SK-N-SH treated with all-trans-retinoic acid at 6 μM for 48 hours (cell line): ENCODE data around the gene ESD.

ENCODE experiments used
- ARNTL ChIP-seq: fragments of 450-650 bp; formaldehyde crosslinking; IDR thresholded peaks from 2 replicates; pipeline ENCODE4 v1.5.0; 2020; ENCODE audit warnings: low read depth, mild to moderate bottlenecking, moderate library complexity, borderline replicate concordance
- ESRRG ChIP-seq: fragments of 250-450 bp; sonication (Bioruptor Pico); IDR thresholded peaks from 2 replicates; pipeline ENCODE4 v1.6.1; 2021; ENCODE audit warnings: mild to moderate bottlenecking
- GLIS3 ChIP-seq: fragments of 250-450 bp; sonication (Bioruptor Pico); IDR thresholded peaks from 2 replicates; pipeline ENCODE4 v1.5.0; 2020; ENCODE audit warnings: mild to moderate bottlenecking, moderate library complexity
- ISL1 ChIP-seq: fragments of 250-450 bp; sonication (Bioruptor Pico); IDR thresholded peaks from 2 replicates; pipeline ENCODE4 v2.1.2; 2022; ENCODE audit warnings: mild to moderate bottlenecking, moderate library complexity
- PPARA ChIP-seq: fragments of 250-450 bp; sonication (Bioruptor Pico); IDR thresholded peaks from 2 replicates; pipeline ENCODE4 v1.5.0; 2020; ENCODE audit warnings: mild to moderate bottlenecking, borderline replicate concordance
- SNAI2 ChIP-seq: fragments of 250-450 bp; sonication (Bioruptor Pico); IDR thresholded peaks from 2 replicates; pipeline ENCODE4 v1.5.0; 2020; ENCODE audit warnings: mild to moderate bottlenecking, moderate library complexity
- TOX ChIP-seq: fragments of 250-450 bp; sonication (Bioruptor Pico); IDR thresholded peaks from 2 replicates; pipeline ENCODE4 v1.8.0; 2021; ENCODE audit warnings: mild to moderate bottlenecking, moderate library complexity, borderline replicate concordance
- ZFP3 ChIP-seq: fragments of 250-450 bp; sonication (Bioruptor Pico); IDR thresholded peaks from 2 replicates; pipeline ENCODE4 v1.5.0; 2020; ENCODE audit warnings: mild to moderate bottlenecking, moderate library complexity
- ZFP30 ChIP-seq: fragments of 450-650 bp; formaldehyde crosslinking; IDR thresholded peaks from 2 replicates; pipeline ENCODE4 v1.5.0; 2022; ENCODE audit warnings: mild to moderate bottlenecking, moderate library complexity
- ZNF565 ChIP-seq: fragments of 450-650 bp; formaldehyde crosslinking; conservative IDR thresholded peaks from 2 replicates; pipeline ENCODE4 v1.5.0; 2020; ENCODE audit warnings: low read depth, mild to moderate bottlenecking, moderate library complexity
- ZNF8 ChIP-seq: fragments of 450-650 bp; formaldehyde crosslinking; IDR thresholded peaks from 2 replicates; pipeline ENCODE4 v1.5.0; 2020; ENCODE audit warnings: mild to moderate bottlenecking, moderate library complexity
- TF ChIP-seq, protein P1 (sequence below): fragments of 250-450 bp; sonication (Bioruptor Pico); IDR thresholded peaks from 2 replicates; pipeline ENCODE4 v1.5.1; 2021; ENCODE audit warnings: mild to moderate bottlenecking, moderate library complexity
- TF ChIP-seq, protein P2 (sequence below): fragments of 250-450 bp; sonication (Bioruptor Pico); IDR thresholded peaks from 2 replicates; pipeline ENCODE4 v1.5.0; 2020; ENCODE audit warnings: mild to moderate bottlenecking, moderate library complexity
- TF ChIP-seq, protein P3 (sequence below): fragments of 250-450 bp; sonication (Bioruptor Pico); IDR thresholded peaks from 2 replicates; pipeline ENCODE4 v1.8.0; 2020; ENCODE audit warnings: mild to moderate bottlenecking, moderate library complexity, borderline replicate concordance

DNA sequence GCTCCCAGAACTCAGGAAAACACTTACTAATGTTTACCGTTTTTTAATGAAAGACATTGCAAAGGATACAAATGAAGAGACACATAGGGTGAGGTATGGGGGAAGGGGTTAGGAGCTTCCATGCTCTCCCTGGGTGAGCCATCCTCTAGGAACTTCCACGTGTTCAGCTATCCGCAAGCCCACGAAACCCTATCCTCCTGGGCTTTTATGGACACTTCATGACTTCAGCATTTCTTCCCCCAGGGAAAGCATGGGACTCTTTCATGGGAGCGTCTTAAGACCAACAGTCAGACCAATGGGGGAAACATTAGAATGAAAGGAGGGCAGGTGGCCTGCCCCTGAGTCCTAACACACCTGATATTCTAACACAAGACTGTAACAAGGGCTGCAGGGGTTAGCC, 6.6 kb upstream of the ESD start:
- TF ChIP-seq TOX (CRISPR knock-in tag) (no peak), ESRRG (CRISPR knock-in tag) (no peak), GLIS3 (no peak), ZFP30 (CRISPR knock-in tag) (no peak), ZNF8 (CRISPR knock-in tag) (no peak), ZNF565 (no peak), ARNTL (CRISPR knock-in tag) (no peak), PPARA (CRISPR knock-in tag) (no peak), ZFP3 (CRISPR knock-in tag) (no peak), SNAI2 (CRISPR knock-in tag) (no peak), ISL1 (no peak)
- TF ChIP-seq, protein P1, sequence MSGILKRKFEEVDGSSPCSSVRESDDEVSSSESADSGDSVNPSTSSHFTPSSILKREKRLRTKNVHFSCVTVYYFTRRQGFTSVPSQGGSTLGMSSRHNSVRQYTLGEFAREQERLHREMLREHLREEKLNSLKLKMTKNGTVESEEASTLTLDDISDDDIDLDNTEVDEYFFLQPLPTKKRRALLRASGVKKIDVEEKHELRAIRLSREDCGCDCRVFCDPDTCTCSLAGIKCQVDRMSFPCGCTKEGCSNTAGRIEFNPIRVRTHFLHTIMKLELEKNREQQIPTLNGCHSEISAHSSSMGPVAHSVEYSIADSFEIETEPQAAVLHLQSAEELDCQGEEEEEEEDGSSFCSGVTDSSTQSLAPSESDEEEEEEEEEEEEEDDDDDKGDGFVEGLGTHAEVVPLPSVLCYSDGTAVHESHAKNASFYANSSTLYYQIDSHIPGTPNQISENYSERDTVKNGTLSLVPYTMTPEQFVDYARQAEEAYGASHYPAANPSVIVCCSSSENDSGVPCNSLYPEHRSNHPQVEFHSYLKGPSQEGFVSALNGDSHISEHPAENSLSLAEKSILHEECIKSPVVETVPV (CRISPR knock-in tag) = no peak
- TF ChIP-seq, protein P2, sequence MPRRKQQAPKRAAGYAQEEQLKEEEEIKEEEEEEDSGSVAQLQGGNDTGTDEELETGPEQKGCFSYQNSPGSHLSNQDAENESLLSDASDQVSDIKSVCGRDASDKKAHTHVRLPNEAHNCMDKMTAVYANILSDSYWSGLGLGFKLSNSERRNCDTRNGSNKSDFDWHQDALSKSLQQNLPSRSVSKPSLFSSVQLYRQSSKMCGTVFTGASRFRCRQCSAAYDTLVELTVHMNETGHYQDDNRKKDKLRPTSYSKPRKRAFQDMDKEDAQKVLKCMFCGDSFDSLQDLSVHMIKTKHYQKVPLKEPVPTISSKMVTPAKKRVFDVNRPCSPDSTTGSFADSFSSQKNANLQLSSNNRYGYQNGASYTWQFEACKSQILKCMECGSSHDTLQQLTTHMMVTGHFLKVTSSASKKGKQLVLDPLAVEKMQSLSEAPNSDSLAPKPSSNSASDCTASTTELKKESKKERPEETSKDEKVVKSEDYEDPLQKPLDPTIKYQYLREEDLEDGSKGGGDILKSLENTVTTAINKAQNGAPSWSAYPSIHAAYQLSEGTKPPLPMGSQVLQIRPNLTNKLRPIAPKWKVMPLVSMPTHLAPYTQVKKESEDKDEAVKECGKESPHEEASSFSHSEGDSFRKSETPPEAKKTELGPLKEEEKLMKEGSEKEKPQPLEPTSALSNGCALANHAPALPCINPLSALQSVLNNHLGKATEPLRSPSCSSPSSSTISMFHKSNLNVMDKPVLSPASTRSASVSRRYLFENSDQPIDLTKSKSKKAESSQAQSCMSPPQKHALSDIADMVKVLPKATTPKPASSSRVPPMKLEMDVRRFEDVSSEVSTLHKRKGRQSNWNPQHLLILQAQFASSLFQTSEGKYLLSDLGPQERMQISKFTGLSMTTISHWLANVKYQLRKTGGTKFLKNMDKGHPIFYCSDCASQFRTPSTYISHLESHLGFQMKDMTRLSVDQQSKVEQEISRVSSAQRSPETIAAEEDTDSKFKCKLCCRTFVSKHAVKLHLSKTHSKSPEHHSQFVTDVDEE (CRISPR knock-in tag) = no peak
- TF ChIP-seq, protein P3, sequence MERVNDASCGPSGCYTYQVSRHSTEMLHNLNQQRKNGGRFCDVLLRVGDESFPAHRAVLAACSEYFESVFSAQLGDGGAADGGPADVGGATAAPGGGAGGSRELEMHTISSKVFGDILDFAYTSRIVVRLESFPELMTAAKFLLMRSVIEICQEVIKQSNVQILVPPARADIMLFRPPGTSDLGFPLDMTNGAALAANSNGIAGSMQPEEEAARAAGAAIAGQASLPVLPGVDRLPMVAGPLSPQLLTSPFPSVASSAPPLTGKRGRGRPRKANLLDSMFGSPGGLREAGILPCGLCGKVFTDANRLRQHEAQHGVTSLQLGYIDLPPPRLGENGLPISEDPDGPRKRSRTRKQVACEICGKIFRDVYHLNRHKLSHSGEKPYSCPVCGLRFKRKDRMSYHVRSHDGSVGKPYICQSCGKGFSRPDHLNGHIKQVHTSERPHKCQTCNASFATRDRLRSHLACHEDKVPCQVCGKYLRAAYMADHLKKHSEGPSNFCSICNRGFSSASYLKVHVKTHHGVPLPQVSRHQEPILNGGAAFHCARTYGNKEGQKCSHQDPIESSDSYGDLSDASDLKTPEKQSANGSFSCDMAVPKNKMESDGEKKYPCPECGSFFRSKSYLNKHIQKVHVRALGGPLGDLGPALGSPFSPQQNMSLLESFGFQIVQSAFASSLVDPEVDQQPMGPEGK (CRISPR knock-in tag) = no peak
